Measurements from ENCODE around the gene MTIF3. TPM values are rescaled to one million over a fixed set of nuclear protein-coding genes. Genes with fewer than 3 reads are reported as not detected.
A peak's percentile ranks its signal among the peaks of the same experiment; 100 is the strongest.

MTIF3 gene
- total RNA-seq, 1 donor, result 66.1 TPM

DNA sequence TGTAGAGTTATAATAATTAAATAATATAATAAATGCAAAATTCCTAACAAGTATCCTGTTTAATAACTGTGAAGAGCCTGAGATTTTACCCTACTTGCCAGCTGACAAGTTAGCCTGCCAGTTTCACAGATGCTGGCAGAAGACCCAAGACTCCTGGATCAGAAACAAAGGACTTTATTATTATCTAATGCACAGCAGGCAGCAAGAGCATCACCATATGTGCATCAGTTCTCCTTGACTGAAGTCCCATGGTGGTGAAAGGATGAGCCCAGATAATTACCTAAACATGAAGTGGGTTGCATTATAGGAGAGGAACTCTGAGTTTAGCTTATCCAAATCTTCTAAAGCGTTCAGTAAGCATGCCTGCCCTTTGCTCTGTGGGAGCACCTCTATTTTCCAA is 39.1 kb upstream of the MTIF3 start:
- no peak for DNase-seq (ENCODE audit: low read depth)
- TF ChIP-seq, protein P1, sequence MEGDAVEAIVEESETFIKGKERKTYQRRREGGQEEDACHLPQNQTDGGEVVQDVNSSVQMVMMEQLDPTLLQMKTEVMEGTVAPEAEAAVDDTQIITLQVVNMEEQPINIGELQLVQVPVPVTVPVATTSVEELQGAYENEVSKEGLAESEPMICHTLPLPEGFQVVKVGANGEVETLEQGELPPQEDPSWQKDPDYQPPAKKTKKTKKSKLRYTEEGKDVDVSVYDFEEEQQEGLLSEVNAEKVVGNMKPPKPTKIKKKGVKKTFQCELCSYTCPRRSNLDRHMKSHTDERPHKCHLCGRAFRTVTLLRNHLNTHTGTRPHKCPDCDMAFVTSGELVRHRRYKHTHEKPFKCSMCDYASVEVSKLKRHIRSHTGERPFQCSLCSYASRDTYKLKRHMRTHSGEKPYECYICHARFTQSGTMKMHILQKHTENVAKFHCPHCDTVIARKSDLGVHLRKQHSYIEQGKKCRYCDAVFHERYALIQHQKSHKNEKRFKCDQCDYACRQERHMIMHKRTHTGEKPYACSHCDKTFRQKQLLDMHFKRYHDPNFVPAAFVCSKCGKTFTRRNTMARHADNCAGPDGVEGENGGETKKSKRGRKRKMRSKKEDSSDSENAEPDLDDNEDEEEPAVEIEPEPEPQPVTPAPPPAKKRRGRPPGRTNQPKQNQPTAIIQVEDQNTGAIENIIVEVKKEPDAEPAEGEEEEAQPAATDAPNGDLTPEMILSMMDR (IDR thresholded peaks at IDR 0.05; ENCODE audit: insufficient read depth, low read depth, low read length), result no peak
- H3K4me3 ChIP-seq (ENCODE audit: low read depth, low read length), result no peak overlapping the region

DNA sequence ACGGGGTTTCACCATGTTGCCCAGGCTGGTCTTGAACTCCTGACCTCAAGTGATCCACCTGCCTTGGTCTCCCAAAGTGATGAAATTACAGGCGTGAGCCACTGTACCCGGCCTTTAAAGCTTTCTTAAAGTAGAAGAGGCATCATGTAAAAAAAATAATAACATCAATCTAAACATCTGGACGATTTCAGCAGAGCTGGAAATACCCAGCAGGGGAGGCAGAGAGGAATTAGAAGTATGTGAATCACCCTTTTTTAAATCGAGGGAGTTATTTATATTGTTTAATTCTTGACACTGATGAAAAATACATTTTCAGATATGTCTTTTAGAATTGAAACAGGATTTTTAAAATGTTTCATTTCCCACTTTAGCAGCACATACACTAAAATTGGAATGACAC is 37.4 kb upstream of the MTIF3 start:
- no peak overlapping the region for H3K4me3 ChIP-seq (ENCODE audit: low read depth, low read length)
- TF ChIP-seq, protein P1 (IDR thresholded peaks at IDR 0.05; ENCODE audit: insufficient read depth, low read depth, low read length), result no peak
- DNase-seq (ENCODE audit: low read depth), result peak; percentile 3

DNA sequence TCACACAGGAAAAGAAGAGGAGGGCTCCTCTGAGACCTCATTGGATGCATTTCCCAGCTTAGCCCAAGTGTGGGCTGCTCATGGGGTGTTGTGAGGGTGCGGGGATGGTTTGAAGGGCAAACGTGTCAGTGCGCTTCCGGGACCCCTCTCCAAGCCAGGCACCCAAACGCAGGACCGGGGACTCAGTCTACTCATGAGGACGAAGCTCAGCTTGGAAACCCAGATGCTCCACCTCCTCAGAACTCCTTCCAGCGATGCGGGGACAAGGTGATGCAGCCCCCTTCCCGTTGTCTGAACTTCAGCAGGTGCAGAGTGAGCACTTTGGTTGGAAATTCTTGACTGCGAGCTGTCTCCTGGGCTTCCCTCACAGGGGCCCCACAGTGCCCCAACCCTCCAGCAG is 33.1 kb upstream of the MTIF3 start:
- TF ChIP-seq, protein P1 (IDR thresholded peaks at IDR 0.05; ENCODE audit: insufficient read depth, low read depth, low read length), result no peak
- no peak overlapping the region for H3K4me3 ChIP-seq (ENCODE audit: low read depth, low read length)
- DNase-seq (ENCODE audit: low read depth), result no peak

DNA sequence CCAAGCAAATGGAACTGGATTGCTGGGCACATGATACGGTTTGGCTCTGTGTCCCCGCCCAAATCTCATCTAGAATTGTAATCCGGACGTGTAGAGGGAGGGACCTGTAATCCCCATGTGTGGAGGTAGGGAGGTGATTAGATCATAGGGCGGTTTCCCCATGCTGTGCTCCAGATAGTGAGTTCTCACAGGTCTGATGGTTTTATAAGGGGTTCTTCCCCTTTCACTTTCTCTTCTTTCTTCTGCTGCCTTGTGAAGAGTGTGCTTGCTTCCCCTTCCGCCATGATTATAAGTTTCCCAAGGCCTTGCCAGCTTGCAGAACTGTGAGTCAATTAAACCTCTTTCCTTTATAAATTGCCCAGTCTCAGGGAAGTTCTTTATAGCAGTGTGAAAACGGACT is 32.6 kb upstream of the MTIF3 start:
- no peak overlapping the region for H3K4me3 ChIP-seq (ENCODE audit: low read depth, low read length)
- no peak for DNase-seq (ENCODE audit: low read depth)
- TF ChIP-seq, protein P1 (IDR thresholded peaks at IDR 0.05; ENCODE audit: insufficient read depth, low read depth, low read length), result no peak

DNA sequence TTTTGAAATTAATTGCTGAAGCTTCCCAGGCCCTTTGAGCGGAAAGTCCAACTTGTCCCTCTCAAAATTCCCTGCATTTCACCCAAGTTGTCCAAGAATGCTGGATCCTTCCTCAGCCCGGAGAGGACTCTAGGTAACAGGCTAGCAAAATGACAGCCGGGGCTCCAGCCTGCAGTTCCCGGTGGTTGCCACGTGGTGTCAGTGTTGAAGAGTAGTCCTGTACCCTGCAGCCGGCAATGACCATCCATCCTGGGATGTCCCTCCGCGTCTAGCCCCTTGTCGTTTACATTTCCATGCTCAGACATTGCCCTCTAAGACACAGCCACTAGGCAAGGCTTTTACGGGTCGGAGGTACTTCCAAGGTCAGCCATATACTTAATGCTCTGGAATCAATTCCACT is 31.4 kb upstream of the MTIF3 start:
- peak; percentile 33 for DNase-seq (ENCODE audit: low read depth)
- TF ChIP-seq, protein P1 (IDR thresholded peaks at IDR 0.05; ENCODE audit: insufficient read depth, low read depth, low read length), result peak; percentile 84
- no peak overlapping the region for H3K4me3 ChIP-seq (ENCODE audit: low read depth, low read length)

DNA sequence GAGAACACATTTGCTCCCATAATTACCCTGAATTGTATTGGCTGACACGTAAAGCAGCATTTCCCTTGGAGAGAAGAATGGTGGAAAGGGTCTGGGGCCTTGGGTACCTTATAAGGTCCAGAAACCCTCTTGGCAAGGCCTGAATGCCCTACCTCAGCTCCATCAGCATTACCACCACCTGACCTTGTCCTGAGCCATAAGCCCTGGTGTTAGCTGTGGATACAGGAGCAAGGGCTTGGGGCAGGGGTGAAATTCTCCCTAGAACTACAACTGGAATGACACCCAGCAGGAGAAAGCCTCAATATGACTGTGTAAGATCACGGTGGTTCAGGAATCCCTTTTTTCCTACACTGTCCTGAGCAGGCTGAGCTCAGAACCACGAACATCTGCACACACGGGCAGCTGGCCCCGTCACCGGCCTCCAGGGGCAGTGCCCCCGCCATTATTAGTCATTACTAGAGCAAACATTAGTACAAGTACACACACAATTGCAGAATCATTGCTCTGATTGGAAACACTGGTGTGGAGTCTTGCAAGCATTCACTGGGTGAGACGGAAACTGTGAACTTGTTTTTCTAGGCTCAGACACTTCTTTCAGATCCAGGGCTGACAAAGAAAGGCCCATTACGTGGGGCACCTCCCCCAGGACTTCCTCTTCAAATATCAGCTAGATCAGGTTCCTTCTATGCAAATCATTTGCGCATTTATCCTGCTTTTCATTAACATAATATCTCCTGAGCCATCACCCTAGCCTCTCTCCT is 26.8 kb upstream of the MTIF3 start:
- TF ChIP-seq, protein P1 (IDR thresholded peaks at IDR 0.05; ENCODE audit: insufficient read depth, low read depth, low read length), result no peak
- no peak for DNase-seq (ENCODE audit: low read depth)
- H3K4me3 ChIP-seq (ENCODE audit: low read depth, low read length), result no peak overlapping the region
